ENCODE data around the gene IGF1. TPM values are rescaled to one million over a fixed set of nuclear protein-coding genes. Genes with fewer than 3 reads are reported as not detected.

IGF1 gene
- total and polyA plus RNA-seq, 9 of the 15 experiments (the other 6 are each of a cell fraction or from before 2014, with no cell fraction given) = 3.7 to 13.9 (median 4.5) TPM

DNA sequence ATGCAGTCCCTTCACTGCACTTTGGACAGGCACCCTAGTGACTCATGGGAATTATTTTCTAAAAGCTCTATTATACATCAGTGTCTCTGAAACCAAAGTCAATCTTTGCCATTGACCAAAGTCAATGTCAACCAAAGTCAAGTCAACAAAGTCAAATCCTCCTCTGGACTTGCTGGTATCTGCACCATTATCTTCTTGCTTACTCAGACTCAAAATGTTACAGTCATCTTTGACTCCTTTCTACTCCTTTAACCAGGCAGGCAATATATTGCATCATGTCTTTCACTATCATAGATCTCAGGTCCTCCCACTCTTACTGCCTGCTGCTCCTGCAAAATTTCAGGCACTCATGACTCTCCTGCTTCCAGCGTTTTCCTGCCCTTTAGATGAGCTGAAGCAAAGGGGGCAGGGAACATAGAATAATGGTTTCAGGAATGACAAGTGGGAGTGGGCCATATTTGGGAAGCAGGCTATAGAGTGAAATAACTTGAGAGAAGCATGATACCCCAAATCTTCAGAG is 39.2 kb downstream of the IGF1 start (continued):
- TF ChIP-seq SMAD3 (CRISPR knock-in tag; conservative IDR thresholded peaks at IDR 0.05) (peak; percentile 81), ELF1 (tag; IDR thresholded peaks at IDR 0.05) (no peak; the same call in 1 of the 2 replicates), TAF7 (tag; IDR thresholded peaks at IDR 0.05) (no peak), BRD4 (IDR thresholded peaks at IDR 0.05) (no peak; the same call in 1 of the 2 replicates), POLR2AphosphoS5 (IDR thresholded peaks at IDR 0.05; ENCODE audit: control insufficient read depth, insufficient read depth, low read depth, low read length) (no peak), SOX6 (IDR thresholded peaks at IDR 0.05) (peak; percentile 78), ELF4 (CRISPR knock-in tag; IDR thresholded peaks at IDR 0.05) (0 out of 2 replicates have a peak, but pooled peaks have one; percentile 45), NR2F6 (CRISPR knock-in tag; IDR thresholded peaks at IDR 0.05) (no peak), CEBPG (CRISPR knock-in tag; IDR thresholded peaks at IDR 0.05) (peak; percentile 86), CEBPG (tag; conservative IDR thresholded peaks at IDR 0.05 in 1 of 2, IDR thresholded peaks at IDR 0.05 in 1 of 2) (peak; percentile 100), MEF2D (tag; conservative IDR thresholded peaks at IDR 0.05; ENCODE audit: low read depth) (no peak), TEAD1 (CRISPR knock-in tag; IDR thresholded peaks at IDR 0.05) (peak in 1 of 2 experiments; percentile 66; a peak in 1 of 4 replicates), SMARCA4 (IDR thresholded peaks at IDR 0.05) (peak; percentile 96), STAG1 (CRISPR knock-in tag; IDR thresholded peaks at IDR 0.05; ENCODE audit: borderline replicate concordance) (no peak), FUS (optimal IDR thresholded peaks at IDR 0.05; ENCODE audit: low read depth, low read length) (no peak), HEY1 (CRISPR knock-in tag; IDR thresholded peaks at IDR 0.05; ENCODE audit: borderline replicate concordance) (no peak), NEUROD1 (IDR thresholded peaks at IDR 0.05; ENCODE audit: borderline replicate concordance, low read depth, low read length, partially characterized antibody) (peak; percentile 57), KLF13 (tag; IDR thresholded peaks at IDR 0.05; ENCODE audit: borderline replicate concordance, low read depth) (no peak), C11orf30 (IDR thresholded peaks at IDR 0.05; ENCODE audit: low read depth) (peak; percentile 88), ZFPM2 (CRISPR knock-in tag; IDR thresholded peaks at IDR 0.05) (no peak), SRSF1 (IDR thresholded peaks at IDR 0.05; ENCODE audit: low read depth, low read length) (no peak), ASH1L (IDR thresholded peaks at IDR 0.05; ENCODE audit: borderline replicate concordance, low read depth, partially characterized antibody) (no peak)
- TF ChIP-seq, protein P1, sequence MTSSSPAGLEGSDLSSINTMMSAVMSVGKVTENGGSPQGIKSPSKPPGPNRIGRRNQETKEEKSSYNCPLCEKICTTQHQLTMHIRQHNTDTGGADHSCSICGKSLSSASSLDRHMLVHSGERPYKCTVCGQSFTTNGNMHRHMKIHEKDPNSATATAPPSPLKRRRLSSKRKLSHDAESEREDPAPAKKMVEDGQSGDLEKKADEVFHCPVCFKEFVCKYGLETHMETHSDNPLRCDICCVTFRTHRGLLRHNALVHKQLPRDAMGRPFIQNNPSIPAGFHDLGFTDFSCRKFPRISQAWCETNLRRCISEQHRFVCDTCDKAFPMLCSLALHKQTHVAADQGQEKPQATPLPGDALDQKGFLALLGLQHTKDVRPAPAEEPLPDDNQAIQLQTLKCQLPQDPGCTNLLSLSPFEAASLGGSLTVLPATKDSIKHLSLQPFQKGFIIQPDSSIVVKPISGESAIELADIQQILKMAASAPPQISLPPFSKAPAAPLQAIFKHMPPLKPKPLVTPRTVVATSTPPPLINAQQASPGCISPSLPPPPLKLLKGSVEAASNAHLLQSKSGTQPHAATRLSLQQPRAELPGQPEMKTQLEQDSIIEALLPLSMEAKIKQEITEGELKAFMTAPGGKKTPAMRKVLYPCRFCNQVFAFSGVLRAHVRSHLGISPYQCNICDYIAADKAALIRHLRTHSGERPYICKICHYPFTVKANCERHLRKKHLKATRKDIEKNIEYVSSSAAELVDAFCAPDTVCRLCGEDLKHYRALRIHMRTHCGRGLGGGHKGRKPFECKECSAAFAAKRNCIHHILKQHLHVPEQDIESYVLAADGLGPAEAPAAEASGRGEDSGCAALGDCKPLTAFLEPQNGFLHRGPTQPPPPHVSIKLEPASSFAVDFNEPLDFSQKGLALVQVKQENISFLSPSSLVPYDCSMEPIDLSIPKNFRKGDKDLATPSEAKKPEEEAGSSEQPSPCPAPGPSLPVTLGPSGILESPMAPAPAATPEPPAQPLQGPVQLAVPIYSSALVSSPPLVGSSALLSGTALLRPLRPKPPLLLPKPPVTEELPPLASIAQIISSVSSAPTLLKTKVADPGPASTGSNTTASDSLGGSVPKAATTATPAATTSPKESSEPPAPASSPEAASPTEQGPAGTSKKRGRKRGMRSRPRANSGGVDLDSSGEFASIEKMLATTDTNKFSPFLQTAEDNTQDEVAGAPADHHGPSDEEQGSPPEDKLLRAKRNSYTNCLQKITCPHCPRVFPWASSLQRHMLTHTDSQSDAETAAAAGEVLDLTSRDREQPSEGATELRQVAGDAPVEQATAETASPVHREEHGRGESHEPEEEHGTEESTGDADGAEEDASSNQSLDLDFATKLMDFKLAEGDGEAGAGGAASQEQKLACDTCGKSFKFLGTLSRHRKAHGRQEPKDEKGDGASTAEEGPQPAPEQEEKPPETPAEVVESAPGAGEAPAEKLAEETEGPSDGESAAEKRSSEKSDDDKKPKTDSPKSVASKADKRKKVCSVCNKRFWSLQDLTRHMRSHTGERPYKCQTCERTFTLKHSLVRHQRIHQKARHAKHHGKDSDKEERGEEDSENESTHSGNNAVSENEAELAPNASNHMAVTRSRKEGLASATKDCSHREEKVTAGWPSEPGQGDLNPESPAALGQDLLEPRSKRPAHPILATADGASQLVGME (CRISPR knock-in tag; IDR thresholded peaks at IDR 0.05) = 0 out of 2 replicates have a peak, but pooled peaks have one; percentile 67
- TF ChIP-seq, protein P2, sequence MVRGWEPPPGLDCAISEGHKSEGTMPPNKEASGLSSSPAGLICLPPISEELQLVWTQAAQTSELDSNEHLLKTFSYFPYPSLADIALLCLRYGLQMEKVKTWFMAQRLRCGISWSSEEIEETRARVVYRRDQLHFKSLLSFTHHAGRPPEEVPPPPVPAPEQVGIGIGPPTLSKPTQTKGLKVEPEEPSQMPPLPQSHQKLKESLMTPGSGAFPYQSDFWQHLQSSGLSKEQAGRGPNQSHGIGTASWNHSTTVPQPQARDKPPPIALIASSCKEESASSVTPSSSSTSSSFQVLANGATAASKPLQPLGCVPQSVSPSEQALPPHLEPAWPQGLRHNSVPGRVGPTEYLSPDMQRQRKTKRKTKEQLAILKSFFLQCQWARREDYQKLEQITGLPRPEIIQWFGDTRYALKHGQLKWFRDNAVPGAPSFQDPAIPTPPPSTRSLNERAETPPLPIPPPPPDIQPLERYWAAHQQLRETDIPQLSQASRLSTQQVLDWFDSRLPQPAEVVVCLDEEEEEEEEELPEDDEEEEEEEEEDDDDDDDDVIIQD (CRISPR knock-in tag; IDR thresholded peaks at IDR 0.05) = 0 out of 2 replicates have a peak, but pooled peaks have one; percentile 10

All from K562 (cell line).